Medulla oblongata (tissue), 1 donor: ENCODE data around the gene DIPK1C.

Source experiments
- DNase-seq: peaks from one replicate; pipeline ENCODE4 v3.0.0-alpha.2; 2015; ENCODE audit errors: extremely low spot score

The DIPK1C gene

DNA sequence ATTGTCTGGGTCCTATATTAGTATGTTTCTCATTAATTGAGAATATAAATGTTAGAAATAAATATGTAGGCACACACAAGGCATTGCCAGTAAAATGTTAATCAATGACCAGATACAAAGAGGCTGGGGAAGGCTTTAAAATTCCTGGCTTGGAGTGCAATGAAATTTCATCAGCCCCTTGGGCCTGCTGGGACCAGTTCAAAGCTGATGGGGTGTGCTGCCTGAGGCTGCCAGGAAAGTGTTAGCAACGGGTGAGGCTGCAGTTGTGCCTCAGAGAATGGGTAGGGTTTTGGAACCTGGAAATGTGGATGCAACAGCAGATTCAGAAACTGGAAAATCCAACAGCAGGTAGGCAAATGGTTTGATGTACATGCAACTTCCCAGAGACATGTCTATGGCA lies 68.9 kb downstream of the DIPK1C start:
- DNase-seq, result no peak

DNA sequence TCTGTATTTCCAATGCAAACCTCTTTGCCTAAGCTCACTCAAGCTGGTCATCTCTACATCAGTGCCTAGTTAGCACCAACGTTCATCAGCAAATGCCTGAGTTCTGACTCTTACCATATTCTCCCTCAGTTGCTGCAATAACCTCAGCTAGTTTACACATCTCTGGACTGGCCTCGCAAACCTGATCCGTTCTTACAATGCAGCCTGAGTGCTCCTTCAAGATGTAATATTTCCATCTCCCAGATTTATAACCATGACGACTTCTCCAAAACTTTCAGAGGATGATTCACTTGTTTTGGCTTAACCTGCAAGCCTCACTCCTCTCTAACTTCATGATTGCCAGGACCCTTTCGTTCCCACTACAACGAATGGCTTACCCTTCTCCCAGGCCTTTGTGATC lies 69.7 kb downstream of the DIPK1C start:
- no peak for DNase-seq
